Urinary bladder (tissue), 4 donors: ENCODE measurements around the gene ZC3H4. TPM values are rescaled to one million over a fixed set of nuclear protein-coding genes. Genes with fewer than 3 reads are reported as not detected.
A peak's percentile ranks its signal among the peaks of the same experiment; 100 is the strongest.

Experiments used
- DNase-seq: peaks from one replicate; pipeline ENCODE4 v3.0.0-alpha.2; 2015; ENCODE audit errors: extremely low spot score
- H3K27ac ChIP-seq: one replicate; pipeline ENCODE4 v1.5.1; 2013; ENCODE audit warnings: low read depth, mild to moderate bottlenecking, moderate library complexity
- H3K36me3 ChIP-seq: one replicate; pipeline ENCODE4 v1.6.1; 2013; ENCODE audit warnings: mild to moderate bottlenecking, moderate library complexity; ENCODE audit not compliant: insufficient read depth
- H3K4me1 ChIP-seq: one replicate; pipeline ENCODE4 v1.6.1; 2013; ENCODE audit warnings: mild to moderate bottlenecking, moderate library complexity; ENCODE audit not compliant: insufficient read depth
- H3K4me3 ChIP-seq: one replicate; pipeline ENCODE4 v1.5.1; 2013; ENCODE audit warnings: low read depth, low read length
- WGBS: extraction: QIAGEN DNeasy Blood & Tissue Kit; methylation state at CpG from one replicate; pipeline ENCODE4 v1.1.7; 2013; 5-methylcytosine and 5-hydroxymethylcytosine counted together
- polyA plus RNA-seq: library from polyadenylated mRNA; stranded (reverse); fragments of 200-250 nt; gene quantifications from one replicate; pipeline ENCODE4 v1.2.3, GENCODE V29; 2013
- total RNA-seq: library from RNA; depleted of rRNA; stranded (reverse); fragments of >200 nt; gene quantifications from one replicate; pipeline ENCODE4 v1.2.3, GENCODE V29; 2014
- donor health status: healthy with polysubstance abuse.
- donor health status: healthy.

ZC3H4 gene
- total and polyA plus RNA-seq, 2 donors, result 10.7 to 15.2 TPM

DNA sequence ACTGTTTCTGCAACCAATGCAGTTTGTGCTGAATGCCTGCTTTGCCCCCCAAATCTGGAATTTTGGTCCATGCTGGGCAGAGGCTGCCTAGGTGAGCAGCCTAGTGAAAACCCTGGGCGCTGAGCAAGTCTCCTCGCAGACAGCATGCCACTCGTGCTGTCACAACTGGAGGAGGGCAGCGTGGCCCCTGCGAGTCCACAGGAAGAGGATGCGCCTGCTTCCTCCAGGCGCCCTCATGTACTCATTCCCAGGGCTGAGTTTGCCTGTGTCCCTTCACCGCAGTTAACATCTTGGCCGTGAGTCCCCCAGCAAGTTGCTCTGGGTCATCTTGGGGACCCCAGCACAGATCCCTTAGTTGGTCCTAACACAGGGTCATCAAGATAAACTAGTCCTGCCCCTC, 39.0 kb downstream of the ZC3H4 start:
- Histone ChIP-seq H3K4me3 (no peak overlapping the region), H3K36me3 (peaks cover 5% of the 10 kb centered on the region), H3K4me1 (no peaks in the 10 kb centered on the region), H3K27ac (no peak overlapping the region)
- no peak for DNase-seq
- 85% methylated on average over 9 of the region's 9 CpGs for WGBS

DNA sequence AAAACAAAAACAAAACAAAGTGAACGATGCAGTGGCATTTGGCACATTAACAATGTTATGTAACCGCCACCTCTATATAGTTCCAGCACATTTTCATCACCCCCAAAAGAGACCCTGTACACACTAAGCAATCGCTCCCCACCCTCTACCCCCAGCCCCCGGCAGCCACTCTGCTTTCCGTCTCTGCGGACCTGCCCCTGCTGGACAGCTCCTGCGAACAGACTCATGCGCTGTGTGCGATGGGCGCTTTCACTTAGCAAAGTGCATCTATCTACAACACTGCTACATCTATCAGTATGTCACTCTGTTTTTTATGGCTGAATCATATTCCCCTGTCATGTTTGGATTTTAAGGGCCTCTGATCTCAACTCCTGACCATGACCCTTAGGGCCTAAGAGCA, 40.0 kb downstream of the ZC3H4 start:
- H3K36me3 ChIP-seq, result peaks cover 5% of the 10 kb centered on the region

DNA sequence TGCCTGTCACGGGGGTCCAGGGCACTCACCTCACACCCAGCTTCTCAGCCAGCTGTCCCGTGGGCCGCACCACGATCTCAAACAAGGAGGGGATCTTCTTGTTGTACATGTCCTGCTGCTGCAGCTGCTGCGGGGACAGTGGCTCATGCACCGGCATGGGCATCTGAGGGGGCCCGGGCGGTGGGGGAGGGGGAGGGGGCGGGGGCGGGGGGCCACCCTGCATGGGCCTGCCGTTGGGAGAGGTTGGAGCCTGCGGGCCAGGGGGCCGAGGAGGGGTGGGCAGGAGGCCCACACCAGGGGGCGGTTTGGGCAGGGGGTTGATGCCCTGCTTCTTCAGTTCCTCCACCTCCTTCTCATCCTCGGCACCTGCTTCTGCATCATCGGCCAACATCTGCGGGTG, 41.3 kb downstream of the ZC3H4 start:
- WGBS, result 93% methylated on average over 17 of the region's 17 CpGs
- H3K36me3 ChIP-seq, result peaks cover 6% of the 10 kb centered on the region
- no peak overlapping the region for H3K27ac ChIP-seq
- no peak for DNase-seq
- no peaks in the 10 kb centered on the region for H3K4me1 ChIP-seq
- no peak overlapping the region for H3K4me3 ChIP-seq

More for the DNA sequence above, 40.0 kb downstream of the ZC3H4 start:
- H3K27ac ChIP-seq, result no peak overlapping the region
- no peak overlapping the region for H3K4me3 ChIP-seq
- no peaks in the 10 kb centered on the region for H3K4me1 ChIP-seq
- 91% methylated on average over 10 of the region's 10 CpGs for WGBS
- no peak for DNase-seq

DNA sequence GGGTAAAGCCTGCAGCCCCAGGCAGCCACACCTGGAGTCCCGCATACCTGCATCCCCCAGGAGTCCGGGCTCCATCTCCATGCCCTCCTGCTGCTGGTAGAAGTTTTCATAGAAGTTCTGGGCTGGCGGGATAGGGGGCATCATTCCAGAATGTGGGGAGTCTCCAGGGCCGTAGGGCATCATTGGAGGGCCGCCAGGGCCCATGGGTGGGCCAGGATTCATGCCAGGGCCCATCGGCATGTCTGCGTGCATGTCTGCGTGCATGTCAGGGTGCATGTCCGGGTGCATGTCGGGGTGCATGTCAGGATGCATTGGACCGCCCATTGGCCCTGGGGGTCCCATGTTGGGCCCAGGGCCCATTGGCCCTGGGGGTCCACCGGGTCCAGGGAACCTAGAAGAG, 41.8 kb downstream of the ZC3H4 start:
- Histone ChIP-seq H3K4me1 (no peaks in the 10 kb centered on the region), H3K27ac (no peak overlapping the region), H3K36me3 (peaks cover 9% of the 10 kb centered on the region), H3K4me3 (no peak overlapping the region)
- DNase-seq, result no peak
- 84% methylated on average over 12 of the region's 12 CpGs for WGBS

DNA sequence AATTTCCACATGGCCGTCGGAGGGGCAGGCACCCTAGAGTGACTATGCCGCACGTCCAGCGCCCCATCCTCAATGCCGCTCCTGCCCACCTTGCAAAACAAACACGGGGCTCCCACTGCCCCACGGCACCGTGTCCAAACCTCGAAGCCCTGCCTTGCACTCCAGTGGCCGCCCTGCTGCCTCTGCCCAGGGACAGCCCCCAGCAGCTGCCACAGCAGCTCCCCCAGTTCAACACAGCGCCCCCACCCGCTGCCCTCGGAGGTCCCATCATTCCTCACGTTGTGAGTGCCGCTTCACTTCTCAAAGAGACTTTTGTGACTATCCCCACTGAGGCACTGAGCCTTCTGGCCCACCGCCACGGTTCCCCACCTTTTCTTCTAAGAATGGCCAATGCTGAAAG, 42.8 kb downstream of the ZC3H4 start:
- Histone ChIP-seq H3K4me1 (no peaks in the 10 kb centered on the region), H3K4me3 (no peak overlapping the region), H3K27ac (no peak overlapping the region), H3K36me3 (peaks cover 11% of the 10 kb centered on the region)
- no peak for DNase-seq
- 91% methylated on average over 18 of the region's 18 CpGs for WGBS

DNA sequence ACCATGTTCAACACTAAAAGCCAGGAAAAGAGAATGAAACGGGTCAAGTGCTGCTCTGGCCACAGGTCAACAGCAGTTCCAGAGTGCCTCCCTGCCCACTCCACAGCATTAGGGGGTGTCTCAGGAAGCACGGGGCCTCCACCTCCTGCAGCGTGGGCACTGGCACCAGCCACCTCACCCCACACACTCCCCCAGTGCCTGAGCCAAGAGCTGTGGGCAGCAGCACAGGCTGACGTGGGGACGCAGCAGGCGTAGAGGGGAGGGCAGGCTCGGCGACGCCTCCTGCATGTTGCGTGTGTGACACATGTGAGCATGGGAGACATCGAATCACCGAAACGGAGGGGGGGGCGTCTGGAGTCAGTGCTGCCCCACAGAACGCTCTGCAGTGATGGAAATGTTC, 43.8 kb downstream of the ZC3H4 start:
- WGBS, result 86% methylated on average over 15 of the region's 15 CpGs
- no peaks in the 10 kb centered on the region for H3K4me1 ChIP-seq
- H3K27ac ChIP-seq, result no peak overlapping the region
- peaks cover 11% of the 10 kb centered on the region for H3K36me3 ChIP-seq
- DNase-seq, result no peak
- H3K4me3 ChIP-seq, result no peak overlapping the region

DNA sequence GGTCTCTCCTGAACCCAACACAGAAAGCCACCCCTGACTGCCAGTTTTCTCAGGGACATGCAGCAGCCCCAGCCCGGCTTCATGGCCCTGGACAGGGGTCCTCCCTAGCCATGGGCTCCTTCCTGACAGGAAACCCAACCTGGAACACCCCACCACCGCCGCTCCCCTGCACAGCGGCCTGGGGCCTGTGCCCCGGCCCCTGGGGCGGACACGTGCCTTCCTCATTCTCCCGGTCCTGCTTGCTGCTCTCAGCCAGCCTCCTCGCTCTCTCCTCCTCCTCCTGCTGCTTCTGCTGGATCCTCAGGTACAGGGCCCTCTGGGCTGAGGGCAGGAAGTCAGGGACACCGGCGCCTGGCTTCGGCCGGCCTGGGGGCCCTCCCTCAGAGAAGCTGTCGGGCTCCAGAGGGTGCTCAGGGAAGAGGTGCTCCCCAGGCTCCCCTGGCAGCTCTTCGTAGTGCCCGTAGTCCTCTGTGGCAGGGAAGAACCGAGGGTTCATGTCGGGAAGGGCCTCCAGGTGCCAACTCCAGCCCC, 44.6 kb downstream of the ZC3H4 start:
- peaks cover 11% of the 10 kb centered on the region for H3K36me3 ChIP-seq
- H3K27ac ChIP-seq, result no peak overlapping the region
- H3K4me1 ChIP-seq, result no peaks in the 10 kb centered on the region
- DNase-seq, result no peak
- no peak overlapping the region for H3K4me3 ChIP-seq
- WGBS, result 89% methylated on average over 18 of the region's 18 CpGs

DNA sequence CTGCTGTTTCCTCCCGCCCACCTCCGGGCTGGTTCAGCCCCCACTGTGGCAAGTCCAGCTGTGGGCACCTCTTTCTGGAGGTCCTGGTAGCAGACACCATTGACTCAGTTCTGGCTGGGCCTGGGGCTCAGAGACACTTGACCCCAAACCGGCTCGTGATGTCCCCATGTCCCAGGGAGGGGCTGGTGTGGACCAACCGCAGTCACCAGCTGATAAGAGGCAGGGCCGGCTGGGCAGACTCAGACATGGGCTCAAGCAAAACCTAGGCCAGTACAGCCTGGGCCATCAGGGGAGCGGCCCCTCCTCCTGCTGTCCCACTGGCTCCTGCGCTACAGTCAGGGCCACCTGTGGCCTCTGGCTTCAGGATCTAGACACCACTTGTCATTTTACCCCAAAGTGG, 45.3 kb downstream of the ZC3H4 start:
- Histone ChIP-seq H3K36me3 (peaks cover 11% of the 10 kb centered on the region), H3K4me3 (no peak overlapping the region), H3K4me1 (no peaks in the 10 kb centered on the region), H3K27ac (no peak overlapping the region)
- 84% methylated on average over 8 of the region's 8 CpGs for WGBS
- DNase-seq, result no peak

DNA sequence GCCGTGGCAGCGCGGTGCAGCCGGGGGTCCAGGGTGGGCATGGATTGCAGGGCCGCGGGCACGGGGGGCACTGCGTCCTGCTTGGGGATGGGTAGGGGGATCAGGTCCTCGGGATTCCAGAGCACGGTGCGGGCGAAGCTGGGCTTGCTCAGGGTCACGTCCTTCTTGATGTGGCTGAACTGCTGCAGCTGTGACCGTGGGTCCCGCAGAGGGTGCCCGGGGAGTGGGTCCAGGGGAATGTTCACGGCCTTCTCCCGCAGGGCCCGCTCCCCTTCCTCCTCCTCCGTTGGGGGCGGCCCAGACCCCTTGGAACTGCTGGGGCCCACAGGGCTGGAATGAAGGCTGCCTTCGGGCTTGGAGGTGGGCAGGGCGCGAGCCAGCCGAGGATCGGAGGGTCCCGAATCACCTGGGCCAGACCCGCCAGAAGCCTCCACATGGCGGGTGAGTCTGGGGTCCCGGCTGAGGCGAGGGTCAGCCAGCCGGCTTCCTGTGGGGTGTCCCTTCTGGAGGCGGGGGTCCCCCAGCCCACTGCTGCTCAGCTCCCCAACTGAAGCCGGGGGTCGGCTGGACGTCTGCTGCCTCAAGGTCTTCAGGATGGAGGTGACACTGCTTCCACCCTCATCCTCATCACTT, 46.2 kb downstream of the ZC3H4 start:
- no peak for DNase-seq
- H3K4me1 ChIP-seq, result no peaks in the 10 kb centered on the region
- H3K36me3 ChIP-seq, result peaks cover 11% of the 10 kb centered on the region
- H3K4me3 ChIP-seq, result no peak overlapping the region
- 94% methylated on average over 36 of the region's 36 CpGs for WGBS
- no peak overlapping the region for H3K27ac ChIP-seq

DNA sequence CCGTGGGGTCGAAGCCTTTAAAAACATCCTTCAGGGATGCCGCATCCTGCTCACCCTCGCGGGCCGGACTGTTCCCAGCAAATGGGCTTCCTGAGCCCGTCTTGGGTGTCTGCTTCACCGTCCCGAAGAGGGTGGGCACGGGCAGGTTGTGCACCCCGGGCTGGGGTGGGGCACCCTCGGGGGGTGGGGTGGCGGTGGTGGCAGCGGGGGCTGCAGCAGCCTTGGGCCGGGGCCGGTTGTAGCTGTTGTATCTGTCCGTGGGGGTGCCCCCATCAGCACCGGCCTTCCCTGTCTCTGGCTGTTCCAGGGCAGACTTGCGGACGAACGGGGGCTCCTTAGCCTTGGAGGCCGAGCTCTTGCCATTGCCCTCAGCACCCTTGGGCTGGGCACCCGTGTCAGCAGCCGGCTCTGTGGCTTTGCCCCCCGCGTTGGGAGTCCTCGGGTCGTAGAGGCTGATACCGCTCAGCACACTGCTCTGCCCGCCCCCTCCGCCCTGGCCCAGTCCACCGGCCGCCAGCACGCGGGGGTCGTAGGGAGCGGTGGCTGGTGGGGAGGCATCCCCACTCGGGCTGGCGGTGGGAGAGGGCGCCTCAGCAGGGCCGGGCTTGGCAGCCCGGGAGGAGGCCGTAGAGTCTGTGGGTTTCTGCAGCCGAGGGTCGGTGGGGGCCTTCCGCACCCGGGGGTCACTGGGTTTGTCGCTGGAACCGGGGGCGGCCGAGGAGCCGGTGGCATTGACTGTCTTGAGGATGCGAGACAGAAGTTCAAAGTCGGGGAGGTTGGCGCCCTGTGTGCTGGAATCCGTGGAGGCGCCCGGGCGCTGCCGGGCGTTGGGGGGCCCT, 47.0 kb downstream of the ZC3H4 start:
- Histone ChIP-seq H3K27ac (no peak overlapping the region), H3K36me3 (peaks cover 11% of the 10 kb centered on the region), H3K4me1 (no peaks in the 10 kb centered on the region), H3K4me3 (no peak overlapping the region)
- WGBS, result 92% methylated on average over 61 of the region's 61 CpGs
- no peak for DNase-seq

DNA sequence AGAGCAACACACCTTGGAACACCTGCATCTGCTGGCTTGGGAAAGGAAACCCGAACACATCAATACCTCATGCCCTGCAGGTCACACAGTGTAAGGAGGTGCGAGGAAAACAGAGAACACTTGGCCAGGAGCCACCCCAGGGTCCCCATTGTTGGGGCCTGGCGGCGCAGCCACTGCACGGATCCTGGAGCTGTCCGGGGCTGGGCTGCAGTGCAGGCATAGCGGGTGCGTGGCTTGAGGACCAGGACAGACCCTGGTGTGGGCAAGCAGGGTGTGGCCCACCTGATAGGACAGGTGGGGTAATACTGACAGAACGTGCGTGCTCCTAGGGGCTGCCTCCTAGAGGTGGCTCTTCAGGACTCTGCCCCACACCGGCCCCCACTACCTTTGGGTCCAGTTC, 48.3 kb downstream of the ZC3H4 start:
- DNase-seq, result no peak
- no peaks in the 10 kb centered on the region for H3K4me1 ChIP-seq
- 87% methylated on average over 11 of the region's 11 CpGs for WGBS
- H3K36me3 ChIP-seq, result peaks cover 6% of the 10 kb centered on the region
- no peak overlapping the region for H3K27ac ChIP-seq
- no peak overlapping the region for H3K4me3 ChIP-seq

DNA sequence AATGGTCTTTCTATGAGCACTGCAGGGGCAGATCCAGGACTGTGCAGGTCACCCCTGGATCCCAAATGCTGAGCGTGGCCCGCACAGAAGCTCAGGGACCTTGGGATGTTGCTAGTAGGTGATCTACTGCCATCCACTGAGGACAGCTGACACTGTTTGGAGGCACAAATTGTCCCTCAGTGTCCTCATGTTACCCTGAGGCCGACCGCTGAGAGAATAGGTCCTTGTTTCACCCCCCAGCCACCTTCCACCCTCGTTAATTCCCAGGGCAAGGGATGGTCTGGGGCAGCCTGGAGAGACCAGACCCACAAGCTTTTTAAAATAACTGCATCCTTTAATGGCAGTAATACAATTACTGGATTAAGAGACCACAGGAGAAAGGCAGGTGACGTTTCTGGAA, 49.7 kb downstream of the ZC3H4 start:
- WGBS, result 79% methylated on average over 6 of the region's 6 CpGs
- H3K4me1 ChIP-seq, result no peaks in the 10 kb centered on the region
- no peak overlapping the region for H3K27ac ChIP-seq
- H3K36me3 ChIP-seq, result peaks cover 6% of the 10 kb centered on the region
- DNase-seq, result no peak
- H3K4me3 ChIP-seq, result no peak overlapping the region

DNA sequence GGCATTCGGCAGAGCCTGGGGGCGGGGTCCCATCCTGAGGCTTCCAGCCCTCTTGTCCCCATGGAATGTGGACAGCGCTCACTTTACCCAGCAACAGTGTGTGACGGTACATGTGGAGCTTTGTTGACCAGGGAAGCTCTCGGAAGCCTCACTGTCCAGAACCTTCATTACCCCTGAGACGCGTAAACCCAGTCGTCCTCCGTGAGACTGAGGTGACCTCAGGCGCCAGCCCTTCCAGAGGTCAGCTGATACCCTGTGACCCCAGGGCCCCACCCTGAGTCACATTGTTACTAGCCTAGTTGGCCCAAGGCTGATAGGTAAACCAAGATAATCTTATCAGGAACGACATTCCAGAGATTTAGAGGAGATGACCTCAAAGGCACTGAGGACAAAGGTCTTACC, 55.0 kb downstream of the ZC3H4 start:
- no peak for DNase-seq
- Histone ChIP-seq H3K27ac (no peak overlapping the region), H3K4me3 (no peak overlapping the region), H3K36me3 (no peaks in the 10 kb centered on the region), H3K4me1 (no peaks in the 10 kb centered on the region)
- WGBS, result 52% methylated on average over 11 of the region's 11 CpGs

DNA sequence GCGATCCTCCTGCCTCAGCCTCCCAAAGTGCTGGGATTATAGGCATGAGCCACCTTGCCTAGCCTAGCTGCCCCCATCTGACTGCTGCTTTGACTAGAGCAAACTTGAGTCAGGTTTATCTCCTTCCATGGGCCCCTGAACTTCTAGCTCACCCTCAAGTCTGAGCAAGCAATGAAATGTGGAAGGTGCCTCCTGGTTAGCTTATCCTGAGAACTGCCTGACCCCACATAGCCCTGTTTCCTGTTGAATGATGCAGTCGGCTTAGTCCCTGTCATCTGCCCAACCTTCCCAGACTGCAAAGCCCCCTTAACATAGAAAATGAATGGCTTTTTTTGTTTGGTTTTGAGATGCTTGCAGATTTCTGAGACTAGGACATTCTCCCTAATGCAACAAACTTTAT, 56.2 kb downstream of the ZC3H4 start:
- Histone ChIP-seq H3K4me3 (no peak overlapping the region), H3K27ac (no peak overlapping the region), H3K4me1 (no peaks in the 10 kb centered on the region), H3K36me3 (no peaks in the 10 kb centered on the region)
- 56% methylated on average over 2 of the region's 2 CpGs for WGBS
- DNase-seq, result peak; percentile 10
